Endodermal cell (in vitro differentiated cells): ENCODE results near the gene ZMYND15. TPM values are rescaled to one million over a fixed set of nuclear protein-coding genes. Genes with fewer than 3 reads are reported as not detected.
"Not testable (repeated sequence)": the region's sequence is repeated elsewhere in the genome, so short reads cannot be mapped to it uniquely, and the experiment has no call there.

ENCODE experiments used
- DNase-seq: peaks from one replicate; pipeline ENCODE4 v3.0.0-alpha.2; 2017
- H3K27ac ChIP-seq: 2 replicates; pipeline ENCODE4 v1.5.1; 2013; ENCODE audit warnings: mild to moderate bottlenecking, low read depth, low read length, moderate library complexity
- H3K27me3 ChIP-seq: 2 replicates; pipeline ENCODE4 v1.6.1; 2013; ENCODE audit warnings: mild to moderate bottlenecking, low read length, moderate library complexity; ENCODE audit not compliant: insufficient read depth, control insufficient read depth, poor library complexity, severe bottlenecking
- H3K36me3 ChIP-seq: 2 replicates; pipeline ENCODE4 v1.7.0; 2013; ENCODE audit warnings: mild to moderate bottlenecking, low read length, moderate library complexity; ENCODE audit not compliant: control insufficient read depth, insufficient read depth
- H3K4me1 ChIP-seq: one replicate; pipeline ENCODE4 v1.7.0; 2013; ENCODE audit warnings: low read length; ENCODE audit not compliant: control insufficient read depth, insufficient read depth
- H3K4me3 ChIP-seq: 2 replicates; pipeline ENCODE4 v1.5.1; 2013; ENCODE audit warnings: mild to moderate bottlenecking, low read length, moderate library complexity
- H3K9ac ChIP-seq: 2 replicates; pipeline ENCODE4 v1.6.1; 2013; ENCODE audit warnings: mild to moderate bottlenecking, low read length, moderate library complexity; ENCODE audit not compliant: poor library complexity, severe bottlenecking; ENCODE audit errors: extremely low read depth
- H3K9me3 ChIP-seq: 2 replicates; pipeline ENCODE4 v1.6.1; 2013; ENCODE audit warnings: mild to moderate bottlenecking, low read length, moderate library complexity; ENCODE audit not compliant: control insufficient read depth
- H3K27ac Mint-ChIP-seq: 2 replicates; pipeline ENCODE4 v1.8.0; 2020; ENCODE audit warnings: mixed read lengths
- H3K27me3 Mint-ChIP-seq: 2 replicates; pipeline ENCODE4 v1.8.0; 2021; ENCODE audit warnings: mild to moderate bottlenecking, mixed read lengths; ENCODE audit not compliant: insufficient read depth
- H3K36me3 Mint-ChIP-seq: 2 replicates; pipeline ENCODE4 v1.8.0; 2020; ENCODE audit warnings: low read depth, mixed read lengths
- H3K4me1 Mint-ChIP-seq: 2 replicates; pipeline ENCODE4 v1.8.0; 2020; ENCODE audit warnings: mixed read lengths
- H3K4me3 Mint-ChIP-seq: 2 replicates; pipeline ENCODE4 v1.8.0; 2020; ENCODE audit warnings: mild to moderate bottlenecking, moderate library complexity, mixed read lengths
- H3K9me3 Mint-ChIP-seq: 2 replicates; pipeline ENCODE4 v1.8.0; 2020; ENCODE audit warnings: mild to moderate bottlenecking, mixed read lengths
- WGBS, 2 experiments: methylation state at CpG; one replicate each; pipeline versions ENCODE4 v1.1.5 to v1.1.7; 2013; ENCODE audit warnings: missing lambda C conversion rate in 2 of 2, mixed read lengths in 1 of 2; ENCODE audit not compliant: insufficient coverage in 1 of 2, insufficient read length in 1 of 2; 5-methylcytosine and 5-hydroxymethylcytosine counted together
- long read RNA-seq, 4 experiments: library from polyadenylated mRNA in 2 of 4; library from RNA in 1 of 4; library from capped mRNA in 1 of 4; stranded (forward) in 3 of 4; unstranded in 1 of 4; transcript quantifications; one replicate each; pipeline ENCODE4 v2.0.0, GENCODE V29; 2020 to 2021; ENCODE audit warnings: inconsistent platforms in 1 of 4
- polyA plus RNA-seq, 2 experiments: library from polyadenylated mRNA; stranded (reverse); fragments of 50-300 nt; gene quantifications; one replicate each; pipeline ENCODE4 v1.2.3, GENCODE V29; 2013
- total RNA-seq, 2 donors: library from RNA; stranded (reverse); fragmentation: NEBNext Ultra II Directional in 1 of 2; extraction: Animal tissue kit (Norgen Biotek cat#: 25700) in 1 of 2; gene quantifications; 2 replicates in 1 of 2; 3 replicates in 1 of 2; pipeline ENCODE4 v1.2.1, GENCODE V29; 2021
- TF ChIP-seq, protein P1 (sequence below): fragments of 200-600 bp; sonication (generic); conservative IDR thresholded peaks from 2 replicates; pipeline ENCODE4 v1.5.0; 2021; ENCODE audit warnings: antibody characterized with exemption, mild to moderate bottlenecking

ZMYND15 gene, protein sequence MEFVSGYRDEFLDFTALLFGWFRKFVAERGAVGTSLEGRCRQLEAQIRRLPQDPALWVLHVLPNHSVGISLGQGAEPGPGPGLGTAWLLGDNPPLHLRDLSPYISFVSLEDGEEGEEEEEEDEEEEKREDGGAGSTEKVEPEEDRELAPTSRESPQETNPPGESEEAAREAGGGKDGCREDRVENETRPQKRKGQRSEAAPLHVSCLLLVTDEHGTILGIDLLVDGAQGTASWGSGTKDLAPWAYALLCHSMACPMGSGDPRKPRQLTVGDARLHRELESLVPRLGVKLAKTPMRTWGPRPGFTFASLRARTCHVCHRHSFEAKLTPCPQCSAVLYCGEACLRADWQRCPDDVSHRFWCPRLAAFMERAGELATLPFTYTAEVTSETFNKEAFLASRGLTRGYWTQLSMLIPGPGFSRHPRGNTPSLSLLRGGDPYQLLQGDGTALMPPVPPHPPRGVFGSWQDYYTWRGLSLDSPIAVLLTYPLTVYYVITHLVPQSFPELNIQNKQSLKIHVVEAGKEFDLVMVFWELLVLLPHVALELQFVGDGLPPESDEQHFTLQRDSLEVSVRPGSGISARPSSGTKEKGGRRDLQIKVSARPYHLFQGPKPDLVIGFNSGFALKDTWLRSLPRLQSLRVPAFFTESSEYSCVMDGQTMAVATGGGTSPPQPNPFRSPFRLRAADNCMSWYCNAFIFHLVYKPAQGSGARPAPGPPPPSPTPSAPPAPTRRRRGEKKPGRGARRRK
- not detected for total RNA-seq
- polyA plus RNA-seq (2013, experiment 1 of 2) = not detected
- not detected for polyA plus RNA-seq (2013, experiment 2 of 2)
- long read RNA-seq, experiment 1 = 0 reads
- long read RNA-seq, experiment 2 = 0 reads
- long read RNA-seq, experiment 3 = 0 reads
- long read RNA-seq, experiment 4 = 0 reads

DNA sequence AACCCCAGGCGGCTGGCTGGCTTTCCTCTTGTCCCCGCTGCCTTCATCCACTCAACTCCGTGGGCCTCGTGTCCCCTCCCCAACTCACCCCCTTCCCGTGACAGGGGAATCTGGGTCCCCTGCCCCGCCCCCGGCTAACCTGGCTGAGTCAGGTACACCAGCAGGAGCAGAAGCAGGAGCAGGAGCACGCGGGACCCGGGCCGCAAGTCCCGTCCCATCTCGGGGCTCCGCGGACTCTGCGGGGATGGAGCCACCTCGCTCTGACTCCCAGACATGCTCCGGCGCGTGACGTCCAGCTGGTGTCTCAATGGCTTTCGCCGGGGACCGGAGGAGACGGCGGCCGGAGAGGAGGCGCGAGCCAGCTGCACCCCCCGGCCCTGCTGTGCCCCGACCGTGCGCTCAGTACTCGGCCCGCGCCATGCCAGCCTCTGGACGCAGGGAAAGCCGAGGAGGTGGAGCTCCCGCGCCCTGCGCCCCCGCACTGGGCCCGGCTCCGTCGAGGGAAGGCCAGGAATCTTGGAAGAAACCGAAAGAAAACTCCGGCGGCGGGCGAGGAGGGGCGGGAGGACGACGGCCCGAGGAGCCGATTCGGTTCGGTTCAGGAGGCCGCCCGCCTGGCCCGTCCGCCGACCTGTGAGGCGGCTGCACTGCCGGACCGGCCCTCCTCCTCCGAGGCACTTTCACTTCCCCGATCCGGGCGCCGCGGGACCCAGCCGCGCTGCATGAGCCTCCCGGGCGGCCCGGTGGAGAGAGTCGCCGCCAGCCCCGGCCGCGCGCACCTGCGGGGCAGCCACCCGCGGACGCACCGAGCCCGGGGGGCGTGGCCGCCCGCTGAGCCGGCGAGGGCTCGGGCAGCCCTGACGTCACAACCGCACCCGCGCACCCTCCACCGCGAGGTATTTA is at the start of gene ZMYND15, which contains the start of gene CXCL16:
Gene ZMYND15 (plus strand): TSS at position 712 of the 903 bp plus-strand sequence. CDS start 716 bp downstream, outside the sequence.
Gene CXCL16 (minus strand): TSS at position 807 of the 903 bp plus-strand sequence. CDS start 589 bp downstream, at position 218.
- Histone ChIP-seq H3K9ac (no peak within 1 kb of the TSS), H3K36me3 (no peaks in the 10 kb centered on the region), H3K4me1 (peaks cover 5% of the 10 kb centered on the region), H3K27ac (no peak within 1 kb of the TSS), H3K9me3 (no peaks in the 10 kb centered on the region), H3K4me3 (peak within 1 kb of the TSS; percentile 75), H3K27me3 (peaks cover 98% of the 10 kb centered on the region)
- TF ChIP-seq, protein P1, sequence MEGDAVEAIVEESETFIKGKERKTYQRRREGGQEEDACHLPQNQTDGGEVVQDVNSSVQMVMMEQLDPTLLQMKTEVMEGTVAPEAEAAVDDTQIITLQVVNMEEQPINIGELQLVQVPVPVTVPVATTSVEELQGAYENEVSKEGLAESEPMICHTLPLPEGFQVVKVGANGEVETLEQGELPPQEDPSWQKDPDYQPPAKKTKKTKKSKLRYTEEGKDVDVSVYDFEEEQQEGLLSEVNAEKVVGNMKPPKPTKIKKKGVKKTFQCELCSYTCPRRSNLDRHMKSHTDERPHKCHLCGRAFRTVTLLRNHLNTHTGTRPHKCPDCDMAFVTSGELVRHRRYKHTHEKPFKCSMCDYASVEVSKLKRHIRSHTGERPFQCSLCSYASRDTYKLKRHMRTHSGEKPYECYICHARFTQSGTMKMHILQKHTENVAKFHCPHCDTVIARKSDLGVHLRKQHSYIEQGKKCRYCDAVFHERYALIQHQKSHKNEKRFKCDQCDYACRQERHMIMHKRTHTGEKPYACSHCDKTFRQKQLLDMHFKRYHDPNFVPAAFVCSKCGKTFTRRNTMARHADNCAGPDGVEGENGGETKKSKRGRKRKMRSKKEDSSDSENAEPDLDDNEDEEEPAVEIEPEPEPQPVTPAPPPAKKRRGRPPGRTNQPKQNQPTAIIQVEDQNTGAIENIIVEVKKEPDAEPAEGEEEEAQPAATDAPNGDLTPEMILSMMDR = no peak
- Mint-ChIP-seq H3K27ac (no peak within 1 kb of the TSS), H3K4me1 (peaks cover 8% of the 10 kb centered on the region), H3K9me3 (no peaks in the 10 kb centered on the region), H3K4me3 (peak within 1 kb of the TSS; percentile 51), H3K27me3 (peaks cover 95% of the 10 kb centered on the region), H3K36me3 (no peaks in the 10 kb centered on the region)
- 1 to 2% methylated on average over 20 to 100 of the region's 100 CpGs for WGBS, 2 experiments
- DNase-seq = peak; percentile 83

DNA sequence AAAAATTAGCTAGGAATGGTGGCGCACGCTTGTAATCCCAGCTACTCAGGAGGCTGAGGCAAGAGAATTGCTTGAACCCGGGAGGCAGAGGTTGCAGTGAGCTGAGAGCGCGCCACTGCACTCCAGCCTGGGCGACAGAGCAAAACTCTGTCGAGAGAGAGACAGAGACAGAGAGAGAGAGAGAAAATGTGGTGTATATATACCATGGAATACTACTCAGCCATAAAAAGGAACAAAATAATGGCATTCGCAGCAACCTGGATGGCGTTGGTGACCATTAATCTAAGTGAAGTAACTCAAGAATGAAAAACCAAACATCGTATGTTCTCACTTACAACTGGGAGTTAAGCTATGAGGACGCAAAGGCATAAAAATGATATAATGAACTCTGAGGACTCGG is 49.8 kb upstream of the ZMYND15 start:
- H3K27me3 Mint-ChIP-seq, H3K9me3 ChIP-seq, H3K4me1 Mint-ChIP-seq, H3K27ac ChIP-seq, H3K9me3 Mint-ChIP-seq, H3K27me3 ChIP-seq, H3K4me3 ChIP-seq, H3K27ac Mint-ChIP-seq, H3K9ac ChIP-seq, DNase-seq, H3K4me3 Mint-ChIP-seq, H3K4me1 ChIP-seq: not testable (repeated sequence)
- H3K36me3 ChIP-seq = peaks cover 62% of the 10 kb centered on the region
- 90 to 97% methylated on average over 7 to 12 of the region's 12 CpGs for WGBS, 2 experiments
- H3K36me3 Mint-ChIP-seq = peaks cover 70% of the 10 kb centered on the region

DNA sequence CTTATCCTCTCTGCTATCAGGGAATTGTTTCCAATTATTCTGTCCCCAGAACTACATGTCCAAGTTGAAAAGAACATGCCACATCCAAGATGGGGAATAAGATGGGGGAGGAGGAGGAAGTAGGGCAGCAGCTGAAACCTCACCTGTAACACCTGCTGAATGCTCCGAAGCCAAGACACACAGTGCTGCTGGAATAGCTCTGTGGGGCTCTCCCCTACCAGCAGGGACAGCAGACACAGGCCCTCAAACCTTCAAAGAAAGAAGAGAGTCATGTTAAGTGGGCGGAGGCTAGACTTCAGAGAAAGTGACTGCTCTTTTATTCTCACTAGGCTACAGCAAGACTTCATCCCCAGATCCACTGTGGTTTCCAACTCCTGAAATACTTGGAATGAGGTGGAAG is 48.9 kb upstream of the ZMYND15 start:
- H3K27ac Mint-ChIP-seq = no peak overlapping the region
- WGBS, 2 experiments = 88 to 100% methylated on average over 2 of the region's 2 CpGs
- H3K27me3 Mint-ChIP-seq = no peaks in the 10 kb centered on the region
- H3K9me3 ChIP-seq = no peaks in the 10 kb centered on the region
- no peak overlapping the region for H3K27ac ChIP-seq
- H3K36me3 Mint-ChIP-seq = peaks cover 63% of the 10 kb centered on the region
- no peaks in the 10 kb centered on the region for H3K9me3 Mint-ChIP-seq
- DNase-seq = no peak
- no peaks in the 10 kb centered on the region for H3K4me1 ChIP-seq
- H3K27me3 ChIP-seq = no peaks in the 10 kb centered on the region
- TF ChIP-seq, protein P1 = no peak
- no peak overlapping the region for H3K9ac ChIP-seq
- peaks cover 58% of the 10 kb centered on the region for H3K36me3 ChIP-seq
- H3K4me3 Mint-ChIP-seq = no peak overlapping the region
- H3K4me1 Mint-ChIP-seq = no peaks in the 10 kb centered on the region
- no peak overlapping the region for H3K4me3 ChIP-seq
